Spinal cord (tissue), 10 donors: Measurements from ENCODE around the gene PJA1. TPM values are rescaled to one million over a fixed set of nuclear protein-coding genes. Genes with fewer than 3 reads are reported as not detected.

Experiments used
- DNase-seq, 6 donors: peaks; one replicate each; pipeline versions ENCODE4 v3.0.0 to v3.0.0-alpha.2; 2013 to 2015; ENCODE audit warnings: low spot score in 6 of 6, low read depth in 4 of 6
- H3K27ac ChIP-seq: one replicate; pipeline ENCODE4 v1.5.1; 2013; ENCODE audit warnings: low read depth, low read length, control low read depth
- H3K27me3 ChIP-seq: one replicate; pipeline ENCODE4 v1.6.1; 2013; ENCODE audit warnings: low read length; ENCODE audit not compliant: control insufficient read depth, insufficient read depth
- H3K36me3 ChIP-seq: one replicate; pipeline ENCODE4 v1.6.1; 2013; ENCODE audit warnings: low read length; ENCODE audit not compliant: control insufficient read depth, insufficient read depth
- H3K4me1 ChIP-seq: one replicate; pipeline ENCODE4 v1.6.1; 2013; ENCODE audit warnings: low read length; ENCODE audit not compliant: control insufficient read depth, insufficient read depth
- H3K4me3 ChIP-seq: one replicate; pipeline ENCODE4 v1.5.1; 2013; ENCODE audit warnings: low read depth, low read length, control low read depth
- H3K9me3 ChIP-seq: one replicate; pipeline ENCODE4 v1.6.1; 2013; ENCODE audit warnings: low read length; ENCODE audit not compliant: control insufficient read depth, insufficient read depth
- WGBS: methylation state at CpG from one replicate; pipeline ENCODE4 v1.1.5; 2013; ENCODE audit warnings: missing lambda C conversion rate; ENCODE audit not compliant: insufficient coverage; 5-methylcytosine and 5-hydroxymethylcytosine counted together
- polyA plus RNA-seq, 2 donors: library from polyadenylated mRNA; unstranded; fragments of 120-200 nt; gene quantifications; one replicate each; pipeline ENCODE4 v1.2.1, GENCODE V29; 2013; ENCODE audit not compliant: insufficient read length in 2 of 2
- total RNA-seq, 2 donors: library from RNA; depleted of rRNA in 1 of 2; stranded (reverse); fragments of 120-200 nt in 1 of 2; fragments of >200 nt in 1 of 2; gene quantifications; one replicate each; pipeline versions ENCODE4 v1.2.3 to v1.2.4, GENCODE V29; 2013 to 2014
- donor health status: healthy.

Gene PJA1
- total and polyA plus RNA-seq, 4 donors, result 69.4 to 160 (median 120) TPM

DNA sequence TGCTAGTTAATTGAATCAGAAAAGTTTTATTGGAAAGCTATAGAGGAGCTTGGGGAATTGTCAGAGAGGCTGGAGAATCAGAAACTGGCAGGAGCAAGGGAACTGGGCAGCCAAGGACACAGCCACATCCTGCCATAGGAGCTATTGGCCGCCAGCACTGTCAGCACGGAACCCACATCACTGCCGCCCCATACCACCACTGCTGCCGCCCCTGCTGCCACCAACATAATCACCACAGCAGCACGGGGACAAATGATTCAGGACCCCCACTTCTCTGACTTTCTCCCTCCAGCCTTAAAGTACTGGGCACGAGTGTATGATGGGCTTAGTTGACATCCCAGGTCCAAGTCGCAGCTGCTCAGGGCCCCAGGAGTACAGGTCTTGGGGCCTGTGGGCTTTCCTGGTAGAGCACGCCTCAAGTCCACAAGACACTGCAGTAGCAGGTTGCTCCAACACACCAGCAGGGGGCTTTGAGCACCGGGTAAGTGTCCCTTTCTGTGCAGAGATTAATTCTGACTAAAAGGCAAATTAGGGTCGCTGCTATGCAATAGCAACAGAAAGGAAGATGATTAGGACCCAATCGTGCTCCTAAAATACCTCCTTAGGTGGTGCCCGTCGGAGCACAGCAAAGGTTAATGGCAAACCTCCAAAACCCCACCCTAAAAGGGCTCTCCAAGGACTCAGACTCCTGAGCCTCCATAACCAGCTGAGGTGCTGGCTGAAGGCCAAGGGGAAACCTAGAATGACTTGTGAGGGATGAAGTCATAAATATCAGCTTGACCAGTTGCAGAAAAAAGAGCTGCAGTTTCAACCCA, 6.9 kb downstream of the PJA1 start:
- Histone ChIP-seq H3K27me3 (peaks cover 4% of the 10 kb centered on the region), H3K4me3 (no peak overlapping the region), H3K36me3 (peaks cover 16% of the 10 kb centered on the region), H3K9me3 (no peaks in the 10 kb centered on the region), H3K27ac (no peak overlapping the region), H3K4me1 (peaks cover 15% of the 10 kb centered on the region)
- WGBS, result 52% methylated on average over 6 of the region's 13 CpGs
- DNase-seq, result peak in 2 of 6 donors; percentile 57 to 65

DNA sequence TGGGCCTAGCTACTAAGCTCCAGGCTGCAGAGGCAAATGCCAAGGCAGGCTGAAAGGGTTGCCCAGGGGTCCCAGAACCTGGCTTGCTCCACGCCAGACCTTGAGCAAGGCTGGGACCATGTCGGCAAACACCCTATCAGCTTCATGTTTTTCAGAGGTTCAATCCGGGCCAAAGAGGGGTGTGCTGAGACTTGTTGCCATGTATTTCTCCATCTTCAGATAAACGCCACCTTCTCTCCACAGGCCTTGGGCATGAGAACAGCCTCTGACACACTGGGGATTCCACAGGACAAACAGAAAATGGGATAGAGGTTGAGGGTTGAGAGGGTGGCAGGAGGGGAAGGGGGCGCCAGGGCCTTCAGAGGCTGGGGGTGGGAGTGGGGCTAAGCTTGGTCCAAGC, 8.6 kb downstream of the PJA1 start:
- peaks cover 4% of the 10 kb centered on the region for H3K27me3 ChIP-seq
- H3K4me1 ChIP-seq, result peaks cover 19% of the 10 kb centered on the region
- peaks cover 6% of the 10 kb centered on the region for H3K36me3 ChIP-seq
- no peak overlapping the region for H3K4me3 ChIP-seq
- no peak for DNase-seq
- no peak overlapping the region for H3K27ac ChIP-seq
- H3K9me3 ChIP-seq, result no peaks in the 10 kb centered on the region
- WGBS, result 58% methylated on average over 4 of the region's 5 CpGs

DNA sequence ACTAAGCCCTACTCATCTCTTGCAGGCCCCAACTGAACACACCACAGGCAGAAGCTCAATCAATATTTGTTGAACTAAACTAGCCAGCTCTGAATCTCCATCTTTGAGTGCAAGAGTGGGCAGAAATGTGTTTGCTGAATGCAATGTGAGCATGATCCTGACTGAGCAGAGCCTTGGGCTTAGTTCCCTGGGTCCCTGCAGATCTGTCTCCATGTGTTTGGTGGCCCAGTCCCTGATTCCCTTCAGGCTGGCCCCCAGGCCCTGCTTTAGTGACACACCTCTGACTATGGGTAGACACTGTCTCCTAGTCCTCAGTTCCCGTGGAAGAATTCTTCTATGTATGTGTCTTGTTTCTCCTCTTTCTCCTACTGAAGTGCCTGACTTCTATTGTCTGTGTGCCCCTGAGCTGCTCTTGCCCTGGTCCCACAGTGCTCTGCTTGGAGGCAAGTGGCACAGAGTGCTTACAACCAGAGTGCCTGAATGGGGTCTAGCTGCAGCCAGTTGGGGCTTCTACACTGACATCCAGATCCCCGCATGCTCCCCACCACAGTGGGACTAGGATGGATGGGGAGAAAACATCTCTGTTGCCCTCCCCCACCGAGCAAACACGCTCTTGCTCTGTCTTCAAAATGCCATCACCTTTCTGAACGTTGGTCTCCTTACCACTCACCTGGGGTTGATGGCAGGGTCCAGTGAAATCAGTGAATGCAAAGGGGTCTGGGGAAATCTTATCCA, 9.3 kb downstream of the PJA1 start:
- Histone ChIP-seq H3K36me3 (peaks cover 5% of the 10 kb centered on the region), H3K27ac (no peak overlapping the region), H3K4me3 (no peak overlapping the region), H3K9me3 (no peaks in the 10 kb centered on the region), H3K4me1 (peaks cover 14% of the 10 kb centered on the region), H3K27me3 (peaks cover 2% of the 10 kb centered on the region)
- WGBS, result no CpG with 5 or more reads among the region's 5 CpGs
- no peak for DNase-seq

DNA sequence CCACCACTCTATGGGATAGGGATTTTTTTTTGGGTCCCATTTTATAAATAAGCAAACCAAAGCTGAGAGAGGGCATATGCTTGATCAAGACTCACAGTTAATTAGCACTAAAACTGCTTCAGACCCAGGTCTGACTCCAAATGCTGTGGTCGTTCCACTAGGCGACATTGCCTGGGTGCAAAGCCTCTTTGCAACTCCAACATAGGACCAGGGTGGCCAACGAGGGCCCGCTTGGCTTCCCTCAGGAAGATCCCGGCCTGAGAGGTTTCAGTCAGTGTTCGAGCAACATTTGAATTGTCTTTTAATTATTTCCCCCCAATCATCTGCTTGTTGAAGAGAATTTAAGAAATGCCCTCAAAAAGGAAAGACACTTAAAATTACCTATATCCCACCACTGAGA, 11.2 kb downstream of the PJA1 start:
- WGBS, result 70% methylated on average over 2 of the region's 6 CpGs
- Histone ChIP-seq H3K36me3 (peaks cover 2% of the 10 kb centered on the region), H3K4me3 (no peak overlapping the region), H3K4me1 (peaks cover 27% of the 10 kb centered on the region), H3K27ac (peak overlapping the region; percentile 35), H3K27me3 (peaks cover 2% of the 10 kb centered on the region), H3K9me3 (no peaks in the 10 kb centered on the region)
- DNase-seq, result no peak

DNA sequence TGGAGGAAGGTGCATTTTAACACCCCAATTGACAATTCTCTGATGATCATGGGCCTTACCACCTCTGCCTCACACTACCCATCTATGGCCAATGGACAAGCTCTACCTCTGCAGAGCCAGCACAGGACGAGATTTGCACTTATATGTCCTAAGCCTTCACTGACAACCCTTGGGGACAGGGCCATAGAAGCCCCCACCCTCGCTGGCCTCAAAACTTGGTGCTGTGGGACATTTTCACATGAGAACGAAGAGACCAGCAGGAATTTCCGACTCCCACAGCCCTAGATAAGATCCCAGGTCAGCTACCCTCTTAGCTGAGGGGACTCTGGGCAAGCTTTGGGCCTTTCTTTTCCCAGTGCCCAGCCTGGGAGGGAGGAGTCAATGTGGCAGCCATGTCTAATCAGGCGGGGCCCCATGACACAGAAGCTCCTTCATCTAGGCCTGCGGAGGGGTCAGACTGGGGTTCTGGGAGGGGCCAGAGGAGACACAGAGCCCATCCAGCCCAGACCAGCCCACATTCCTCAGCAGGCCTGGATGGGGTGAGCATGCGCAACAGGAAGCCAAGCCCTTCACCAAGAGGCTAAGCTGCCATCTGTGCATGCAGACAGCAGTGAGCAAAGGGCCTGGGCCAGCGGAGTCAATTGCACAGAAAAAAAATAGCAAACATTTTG, 12.1 kb downstream of the PJA1 start:
- Histone ChIP-seq H3K27ac (peak overlapping the region; percentile 76), H3K9me3 (no peaks in the 10 kb centered on the region), H3K27me3 (peaks cover 2% of the 10 kb centered on the region), H3K4me3 (no peak overlapping the region), H3K36me3 (peaks cover 2% of the 10 kb centered on the region), H3K4me1 (peaks cover 27% of the 10 kb centered on the region)
- WGBS, result 38% methylated on average over 6 of the region's 8 CpGs
- peak in 2 of 6 donors; percentile 72 to 76 for DNase-seq

DNA sequence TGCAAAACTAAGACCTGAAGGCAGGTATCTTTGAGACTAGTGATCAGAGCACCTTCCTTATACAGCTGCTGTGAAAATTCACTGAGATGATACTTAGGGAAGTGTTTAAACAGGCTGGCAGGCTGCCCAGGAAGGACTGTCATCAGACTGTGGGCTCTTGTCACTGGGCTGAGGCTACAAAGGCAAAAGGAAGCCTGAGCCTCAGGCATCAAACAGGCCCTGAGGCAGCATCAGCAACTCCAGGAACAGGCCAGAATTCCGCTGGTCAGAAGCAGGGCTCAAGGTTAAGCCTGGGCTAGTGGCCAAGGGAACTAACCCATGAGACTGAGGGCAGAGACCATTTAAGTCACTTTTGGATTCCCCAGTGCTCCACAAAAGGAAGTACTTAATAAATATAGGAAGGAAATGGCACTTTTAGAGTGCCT, 12.8 kb downstream of the PJA1 start:
- H3K36me3 ChIP-seq, result no peaks in the 10 kb centered on the region
- H3K27me3 ChIP-seq, result peaks cover 2% of the 10 kb centered on the region
- H3K4me1 ChIP-seq, result peaks cover 27% of the 10 kb centered on the region
- H3K4me3 ChIP-seq, result no peak overlapping the region
- H3K27ac ChIP-seq, result peak overlapping the region; percentile 76
- no peaks in the 10 kb centered on the region for H3K9me3 ChIP-seq
- DNase-seq, result peak in 2 of 6 donors; percentile 47 to 54
- no CpG with 5 or more reads among the region's 1 CpG for WGBS

DNA sequence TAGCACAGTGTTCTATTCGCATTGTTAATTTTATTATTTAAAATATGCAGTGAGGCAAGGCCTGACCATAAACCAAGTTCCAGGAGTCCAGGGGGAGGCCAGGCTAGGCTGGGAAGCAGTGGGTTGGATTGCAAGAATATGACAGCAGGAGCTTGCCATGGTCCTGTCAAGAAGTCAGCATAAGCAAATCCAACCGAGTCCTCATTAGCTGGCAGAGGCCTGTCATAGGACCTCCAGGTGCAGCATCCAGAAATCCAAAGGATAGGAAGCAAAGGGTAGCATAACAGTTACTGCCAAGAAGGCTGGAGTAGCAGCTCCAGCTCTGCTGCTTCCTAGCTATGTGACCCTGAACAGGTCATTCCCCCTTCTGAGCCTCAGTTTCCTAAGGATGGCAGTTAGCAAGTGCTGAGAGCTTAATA, 13.4 kb downstream of the PJA1 start:
- no peak overlapping the region for H3K27ac ChIP-seq
- H3K4me3 ChIP-seq, result no peak overlapping the region
- no peak for DNase-seq
- H3K36me3 ChIP-seq, result no peaks in the 10 kb centered on the region
- H3K9me3 ChIP-seq, result no peaks in the 10 kb centered on the region
- 88% methylated on average over 2 of the region's 2 CpGs for WGBS
- H3K4me1 ChIP-seq, result peaks cover 27% of the 10 kb centered on the region
- H3K27me3 ChIP-seq, result peaks cover 2% of the 10 kb centered on the region

DNA sequence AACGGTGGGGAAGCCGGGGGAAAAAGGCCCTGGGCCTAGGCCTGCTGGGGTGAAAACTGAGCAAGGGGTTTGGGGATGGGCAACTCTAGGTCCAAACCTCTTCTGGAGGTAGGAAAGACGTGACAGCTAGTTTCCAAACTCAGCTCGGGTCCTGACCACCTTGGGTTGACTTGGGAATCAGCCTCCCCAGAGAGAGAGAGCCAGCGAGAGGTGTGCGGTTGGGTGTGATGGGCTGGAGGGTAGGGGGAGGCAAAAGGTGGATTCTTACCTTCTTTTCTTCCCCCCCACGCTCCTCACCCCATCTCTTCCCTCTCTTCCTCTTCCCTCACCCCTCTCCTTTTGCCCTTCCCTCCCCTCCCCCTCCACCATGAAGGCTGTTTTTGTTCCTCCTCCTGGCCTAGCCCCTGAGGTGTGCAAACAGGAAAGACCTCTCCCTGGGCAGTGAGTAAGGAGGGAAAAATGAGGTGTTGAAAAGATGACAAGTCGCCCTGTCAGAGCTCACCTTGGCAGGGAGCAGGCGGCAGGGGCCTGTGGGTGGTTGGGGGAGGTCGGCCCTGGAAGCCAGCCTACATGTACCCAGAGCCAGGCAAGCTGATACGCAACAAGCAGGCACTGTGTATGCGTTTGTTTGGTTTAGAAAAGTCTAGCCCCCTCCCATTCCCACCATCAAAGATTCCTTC, 14.8 kb downstream of the PJA1 start:
- no peak overlapping the region for H3K27ac ChIP-seq

More for the DNA sequence above, 14.8 kb downstream of the PJA1 start:
- H3K36me3 ChIP-seq, result no peaks in the 10 kb centered on the region
- no peak for DNase-seq
- no peak overlapping the region for H3K4me3 ChIP-seq
- H3K27me3 ChIP-seq, result no peaks in the 10 kb centered on the region
- 26% methylated on average over 4 of the region's 12 CpGs for WGBS
- peaks cover 28% of the 10 kb centered on the region for H3K4me1 ChIP-seq
- H3K9me3 ChIP-seq, result no peaks in the 10 kb centered on the region
